Neural cell (in vitro differentiated cells): ENCODE measurements around the gene AKR1C1.

Experiments used
- CTCF ChIP-seq: fragments of 450-650 bp; IDR thresholded peaks from 2 replicates; pipeline ENCODE4 v1.5.1; 2014; ENCODE audit warnings: antibody characterized with exemption, mild to moderate bottlenecking, moderate library complexity; ENCODE audit not compliant: poor library complexity, severe bottlenecking
- TAF1 ChIP-seq: IDR thresholded peaks from 2 replicates; pipeline ENCODE4 v1.6.1; 2012; ENCODE audit warnings: low read depth

GRCh38 chr10:4984971-4985594 lies 21.9 kb downstream of the AKR1C1 start:
- TF ChIP-seq CTCF = no peak
- TF ChIP-seq TAF1 = no peak
